Stimulated activated CD4-positive, alpha-beta T cell treated with anti-CD3 and anti-CD28 coated beads, Interleukin-15, amount 100 ng/mL, for 48 hours (primary cell): Measurements from ENCODE around the gene KIF3C.
"Not testable (repeated sequence)": the region's sequence is repeated elsewhere in the genome, so short reads cannot be mapped to it uniquely, and the experiment has no call there.

Experiments
- DNase-seq, 2 donors: peaks; one replicate each; pipeline ENCODE4 v3.0.0-alpha.2; 2020; ENCODE audit warnings: low read depth in 2 of 2

Gene KIF3C

GRCh38 chr2:25960920-25961319 is 21.4 kb downstream of the KIF3C start:
- no peak for DNase-seq

- no peak for DNase-seq
Measured at GRCh38 chr2:25960396-25960795, 21.9 kb downstream of the KIF3C start.

GRCh38 chr2:25958611-25959010 is 23.7 kb downstream of the KIF3C start:
- not testable (repeated sequence) for DNase-seq

- DNase-seq, result no peak
Measured at GRCh38 chr2:25957743-25958142, 24.6 kb downstream of the KIF3C start.

GRCh38 chr2:25955869-25956535 is 26.3 kb downstream of the KIF3C start:
- DNase-seq, result no peak

GRCh38 chr2:25955036-25955435 is 27.3 kb downstream of the KIF3C start:
- no peak for DNase-seq

GRCh38 chr2:25954199-25954752 is 28.0 kb downstream of the KIF3C start:
- DNase-seq, result no peak

GRCh38 chr2:25951071-25951547 is 31.2 kb downstream of the KIF3C start:
- peak; percentile 55 to 64 for DNase-seq

GRCh38 chr2:25948437-25948836 is 33.9 kb downstream of the KIF3C start:
- no peak for DNase-seq

GRCh38 chr2:25941042-25941441 is 41.3 kb downstream of the KIF3C start:
- DNase-seq, result no peak

- DNase-seq, result no peak
Measured at GRCh38 chr2:25939257-25939668, 43.0 kb downstream of the KIF3C start.

GRCh38 chr2:25938345-25938744 is 44.0 kb downstream of the KIF3C start:
- DNase-seq, result no peak

GRCh38 chr2:25936889-25937545 is 45.3 kb downstream of the KIF3C start:
- no peak for DNase-seq

- no peak for DNase-seq
Measured at GRCh38 chr2:25933622-25934021, 48.7 kb downstream of the KIF3C start.

- DNase-seq, result no peak
Measured at GRCh38 chr2:25929789-25930473, 52.4 kb downstream of the KIF3C start.

- no peak for DNase-seq
Measured at GRCh38 chr2:25928668-25929067, 53.6 kb downstream of the KIF3C start.

- no peak for DNase-seq
Measured at GRCh38 chr2:25926984-25927756, 55.1 kb downstream of the KIF3C start.

GRCh38 chr2:25922501-25922900 is 59.8 kb downstream of the KIF3C start:
- DNase-seq, result no peak

GRCh38 chr2:25920786-25921415 is 61.4 kb downstream of the KIF3C start:
- no peak for DNase-seq

GRCh38 chr2:25920336-25920735 is 62.0 kb downstream of the KIF3C start:
- no peak for DNase-seq

- DNase-seq, result no peak
Measured at GRCh38 chr2:25917832-25918231, 64.5 kb downstream of the KIF3C start.
